ENCODE measurements around the gene CASZ1. TPM values are rescaled to one million over a fixed set of nuclear protein-coding genes. Genes with fewer than 3 reads are reported as not detected.

Gene CASZ1
- total RNA-seq, 2 experiments from 2014 or later = 1.7 to 2.0 TPM

GRCh38 chr1:10601342-10602070 lies 194.9 kb downstream of the CASZ1 start:
- no peaks in the 10 kb centered on the region for H3K9me3 Mint-ChIP-seq
- H3K36me3 Mint-ChIP-seq (ENCODE audit: low read depth) = peaks cover 12% of the 10 kb centered on the region
- intact Hi-C loops (cut with micrococcal nuclease) = no loop called here
- no peak for DNase-seq
- CTCF ChIA-PET = no interaction called here
- no peak overlapping the region for H3K27ac Mint-ChIP-seq
- H3K27me3 Mint-ChIP-seq (ENCODE audit: low read depth) = no peaks in the 10 kb centered on the region
- H3K4me3 Mint-ChIP-seq = no peak overlapping the region
- no peaks in the 10 kb centered on the region for H3K4me1 Mint-ChIP-seq (ENCODE audit: low read depth)

- peaks cover 12% of the 10 kb centered on the region for H3K36me3 Mint-ChIP-seq (ENCODE audit: low read depth)
- CTCF ChIA-PET = interaction anchor here (0.6 kb wide), 1 partner anchor 490 kb away, joined by 5 read pairs; no protein-coding TSS in a partner anchor
- intact Hi-C loops (cut with micrococcal nuclease) = no loop called here
Observed at GRCh38 chr1:10599194-10599861, 197.1 kb downstream of the CASZ1 start.

DNA sequence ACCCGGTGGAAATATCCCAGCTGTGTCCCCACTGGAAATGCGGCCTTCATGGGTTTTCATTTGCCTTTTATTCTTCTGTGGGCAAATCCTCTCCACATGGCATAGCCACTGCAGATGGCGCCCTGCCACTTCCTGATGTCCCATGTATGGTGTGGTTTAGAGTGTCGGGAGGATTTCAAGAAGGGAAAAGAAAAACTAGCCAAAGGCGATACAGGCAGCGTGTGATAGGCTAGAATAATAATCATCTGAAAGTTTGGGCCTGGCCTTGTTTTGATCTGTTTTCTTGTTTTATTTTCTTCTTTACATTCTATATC lies 198.1 kb downstream of the CASZ1 start:
- intact Hi-C loops (cut with micrococcal nuclease) = no loop called here
- H3K9me3 Mint-ChIP-seq = no peaks in the 10 kb centered on the region
- H3K27me3 Mint-ChIP-seq (ENCODE audit: low read depth) = no peaks in the 10 kb centered on the region
- no peak for DNase-seq
- H3K27ac Mint-ChIP-seq = no peak overlapping the region
- H3K4me1 Mint-ChIP-seq (ENCODE audit: low read depth) = no peaks in the 10 kb centered on the region
- H3K4me3 Mint-ChIP-seq = no peak overlapping the region
- CTCF ChIA-PET = interaction anchor here (0.6 kb wide), 1 partner anchor 489 kb away, joined by 5 read pairs; no protein-coding TSS in a partner anchor
- H3K36me3 Mint-ChIP-seq (ENCODE audit: low read depth) = peaks cover 11% of the 10 kb centered on the region

More at GRCh38 chr1:10599194-10599861, 197.1 kb downstream of the CASZ1 start:
- DNase-seq = no peak
- no peak overlapping the region for H3K4me3 Mint-ChIP-seq
- H3K4me1 Mint-ChIP-seq (ENCODE audit: low read depth) = no peaks in the 10 kb centered on the region
- no peaks in the 10 kb centered on the region for H3K9me3 Mint-ChIP-seq
- no peak overlapping the region for H3K27ac Mint-ChIP-seq
- no peaks in the 10 kb centered on the region for H3K27me3 Mint-ChIP-seq (ENCODE audit: low read depth)

DNA sequence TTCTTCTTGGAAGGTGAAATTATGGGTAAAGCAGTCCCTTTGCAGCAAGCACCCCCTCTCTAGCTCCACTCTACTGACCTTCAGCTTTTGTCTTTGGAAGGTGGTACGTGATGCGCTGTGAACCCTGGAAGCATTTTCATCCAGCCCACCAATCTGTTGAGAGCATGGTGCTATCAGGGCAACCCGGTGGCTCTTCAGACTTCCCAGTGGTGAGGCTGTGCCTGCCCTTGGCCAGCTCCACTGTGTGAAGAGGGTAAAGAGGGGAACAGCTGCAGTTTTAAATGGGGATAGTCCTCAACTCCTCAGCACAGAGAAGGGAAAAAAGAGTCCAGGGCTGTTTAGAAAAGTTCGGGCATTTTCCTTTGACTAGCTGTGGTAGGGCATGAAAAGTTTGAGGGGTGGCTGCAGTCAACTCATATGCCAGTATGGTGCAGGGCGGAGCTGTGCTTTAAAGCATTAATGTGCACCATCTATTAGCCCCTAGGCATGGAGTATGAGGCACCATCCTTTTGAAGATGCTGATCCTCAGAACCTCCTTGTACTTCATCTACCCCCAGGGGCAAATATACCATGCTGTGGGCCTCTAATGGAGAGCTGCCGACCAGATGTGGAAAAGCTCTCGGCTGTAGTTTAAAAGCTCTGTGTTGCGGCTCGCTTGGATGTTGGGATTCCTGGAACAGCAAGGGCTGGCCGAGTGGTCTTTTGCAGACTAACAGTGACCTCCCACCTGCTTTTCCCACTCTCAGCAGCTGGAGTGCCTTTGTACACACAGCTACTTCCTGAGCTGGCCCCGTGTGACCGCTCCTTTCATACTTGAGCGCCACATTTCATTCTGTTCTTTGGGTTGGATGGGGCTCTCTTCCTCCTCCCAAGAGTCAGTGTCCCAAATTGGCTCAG lies 198.7 kb downstream of the CASZ1 start:
- no peak for DNase-seq
- Mint-ChIP-seq H3K4me1 (ENCODE audit: low read depth) (no peaks in the 10 kb centered on the region), H3K4me3 (no peak overlapping the region), H3K27ac (no peak overlapping the region), H3K27me3 (ENCODE audit: low read depth) (no peaks in the 10 kb centered on the region), H3K36me3 (ENCODE audit: low read depth) (peaks cover 9% of the 10 kb centered on the region), H3K9me3 (no peaks in the 10 kb centered on the region)
- intact Hi-C loops (cut with micrococcal nuclease) = no loop called here
- CTCF ChIA-PET = interaction anchor here (0.9 kb wide), 1 partner anchor 10 kb away, joined by 4 read pairs; no protein-coding TSS in a partner anchor

DNA sequence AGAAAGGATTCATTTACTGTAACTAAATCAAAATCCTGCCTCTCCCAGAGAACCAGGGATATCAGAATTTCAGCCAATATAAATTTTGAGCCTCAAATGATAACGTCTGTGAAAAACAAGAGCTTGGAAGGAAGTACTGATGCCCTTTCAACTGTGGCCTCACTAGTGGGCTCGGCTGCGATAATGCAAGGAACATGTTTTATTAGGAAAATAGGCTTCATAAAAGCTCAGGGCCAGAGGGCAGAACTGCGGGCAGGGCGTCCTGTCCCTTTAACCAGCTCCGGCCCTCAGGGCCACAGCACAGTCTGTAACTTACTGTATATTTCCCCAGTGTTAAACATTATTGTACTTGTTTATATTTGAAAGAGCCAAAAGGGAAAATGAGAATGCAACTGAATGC lies 199.7 kb downstream of the CASZ1 start:
- peaks cover 8% of the 10 kb centered on the region for H3K36me3 Mint-ChIP-seq (ENCODE audit: low read depth)
- H3K27me3 Mint-ChIP-seq (ENCODE audit: low read depth) = no peaks in the 10 kb centered on the region
- H3K9me3 Mint-ChIP-seq = no peaks in the 10 kb centered on the region
- no peak overlapping the region for H3K4me3 Mint-ChIP-seq
- no peak for DNase-seq
- intact Hi-C loops (cut with micrococcal nuclease) = no loop called here
- no peak overlapping the region for H3K27ac Mint-ChIP-seq
- CTCF ChIA-PET = no interaction called here
- no peaks in the 10 kb centered on the region for H3K4me1 Mint-ChIP-seq (ENCODE audit: low read depth)

DNA sequence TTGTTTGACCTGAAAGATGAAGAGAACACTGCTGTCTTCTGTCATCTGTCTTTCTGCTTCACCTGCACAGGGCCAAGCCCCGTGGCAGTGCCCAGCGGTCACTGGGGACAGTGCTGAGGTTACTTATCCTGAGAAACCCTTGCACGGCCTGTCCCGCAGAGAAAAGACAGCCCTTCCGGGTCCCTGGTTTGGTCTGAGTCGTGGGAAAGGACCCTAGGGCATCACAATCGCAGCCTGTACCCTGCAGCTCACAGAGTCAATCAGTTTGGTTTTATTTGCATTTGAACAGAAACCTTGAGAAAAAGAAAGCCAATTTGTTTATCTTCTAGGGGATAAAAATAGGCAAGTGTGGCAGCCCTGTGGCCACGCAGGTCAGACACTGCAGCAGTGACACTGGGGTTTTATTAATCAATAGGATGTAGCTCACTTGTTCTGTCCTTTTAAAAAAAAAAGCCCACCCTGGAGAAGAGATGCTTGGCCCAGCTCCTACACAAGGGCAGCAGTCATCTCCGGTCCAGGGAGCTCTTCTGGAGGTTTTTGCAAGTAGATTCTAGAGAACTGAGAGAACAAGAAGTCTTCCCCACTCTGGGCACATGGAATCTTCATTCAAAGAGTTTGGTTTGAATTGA lies 201.7 kb downstream of the CASZ1 start:
- H3K27ac Mint-ChIP-seq = no peak overlapping the region
- no peaks in the 10 kb centered on the region for H3K9me3 Mint-ChIP-seq
- no peak for DNase-seq
- CTCF ChIA-PET = interaction anchor here (0.9 kb wide), 1 partner anchor 88 kb away, joined by 3 read pairs; no protein-coding TSS in a partner anchor
- no peaks in the 10 kb centered on the region for H3K4me1 Mint-ChIP-seq (ENCODE audit: low read depth)
- intact Hi-C loops (cut with micrococcal nuclease) = no loop called here
- H3K27me3 Mint-ChIP-seq (ENCODE audit: low read depth) = no peaks in the 10 kb centered on the region
- no peak overlapping the region for H3K4me3 Mint-ChIP-seq
- peaks cover 4% of the 10 kb centered on the region for H3K36me3 Mint-ChIP-seq (ENCODE audit: low read depth)

GRCh38 chr1:10593750-10594149 lies 202.7 kb downstream of the CASZ1 start:
- H3K9me3 Mint-ChIP-seq = no peaks in the 10 kb centered on the region
- CTCF ChIA-PET = no interaction called here
- intact Hi-C loops (cut with micrococcal nuclease) = no loop called here
- H3K27me3 Mint-ChIP-seq (ENCODE audit: low read depth) = no peaks in the 10 kb centered on the region
- H3K36me3 Mint-ChIP-seq (ENCODE audit: low read depth) = peaks cover 1% of the 10 kb centered on the region
- no peak overlapping the region for H3K27ac Mint-ChIP-seq
- no peak for DNase-seq
- H3K4me1 Mint-ChIP-seq (ENCODE audit: low read depth) = no peaks in the 10 kb centered on the region
- no peak overlapping the region for H3K4me3 Mint-ChIP-seq

DNA sequence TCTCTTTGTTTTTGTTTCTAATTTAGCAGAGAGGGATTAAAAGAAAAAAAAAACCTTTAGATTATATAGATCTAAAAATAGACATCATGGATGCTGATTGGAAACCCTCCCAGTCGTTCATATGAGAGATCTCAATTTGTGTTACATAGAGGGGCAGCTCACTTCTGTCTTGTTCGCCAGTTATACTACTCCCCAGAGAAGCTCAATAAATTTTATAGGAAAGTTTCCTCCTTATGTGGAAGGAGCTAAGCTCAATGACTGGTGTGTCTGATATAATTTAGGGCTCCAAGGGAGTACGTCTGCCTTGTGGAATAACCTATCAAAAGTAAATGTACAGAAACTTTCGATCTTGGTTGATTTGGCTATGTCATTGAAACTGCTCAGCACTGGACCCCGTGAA lies 204.1 kb downstream of the CASZ1 start:
- CTCF ChIA-PET = no interaction called here
- H3K4me3 Mint-ChIP-seq = no peak overlapping the region
- no peaks in the 10 kb centered on the region for H3K36me3 Mint-ChIP-seq (ENCODE audit: low read depth)
- H3K27ac Mint-ChIP-seq = no peak overlapping the region
- no peaks in the 10 kb centered on the region for H3K27me3 Mint-ChIP-seq (ENCODE audit: low read depth)
- no peaks in the 10 kb centered on the region for H3K4me1 Mint-ChIP-seq (ENCODE audit: low read depth)
- DNase-seq = no peak
- intact Hi-C loops (cut with micrococcal nuclease) = no loop called here
- H3K9me3 Mint-ChIP-seq = no peaks in the 10 kb centered on the region

DNA sequence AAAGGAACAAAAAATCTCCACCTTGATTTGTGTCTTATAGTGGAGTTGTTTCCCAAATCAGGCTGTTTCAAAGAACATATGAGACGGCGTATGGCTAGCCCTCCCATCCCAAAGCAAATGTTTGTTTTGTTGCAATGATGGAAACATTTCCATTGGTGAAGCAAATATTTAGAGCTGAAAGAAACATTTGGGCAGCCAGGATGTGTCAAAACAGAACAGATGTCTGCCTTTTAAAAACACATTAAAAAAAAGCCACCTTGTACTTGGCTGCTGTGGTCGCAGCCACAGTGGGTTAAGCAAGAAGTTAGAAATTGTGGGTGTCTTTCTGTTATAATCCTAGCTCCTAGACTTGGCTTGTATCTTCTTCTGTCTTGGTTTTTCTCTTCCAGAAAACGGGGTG lies 205.4 kb downstream of the CASZ1 start:
- H3K4me1 Mint-ChIP-seq (ENCODE audit: low read depth) = no peaks in the 10 kb centered on the region
- intact Hi-C loops (cut with micrococcal nuclease) = no loop called here
- H3K27ac Mint-ChIP-seq = no peak overlapping the region
- H3K27me3 Mint-ChIP-seq (ENCODE audit: low read depth) = no peaks in the 10 kb centered on the region
- no peaks in the 10 kb centered on the region for H3K9me3 Mint-ChIP-seq
- DNase-seq = no peak
- no peak overlapping the region for H3K4me3 Mint-ChIP-seq
- H3K36me3 Mint-ChIP-seq (ENCODE audit: low read depth) = no peaks in the 10 kb centered on the region
- CTCF ChIA-PET = interaction anchor here (0.6 kb wide), 1 partner anchor 353 kb away, joined by 7 read pairs; no protein-coding TSS in a partner anchor

- Mint-ChIP-seq H3K4me3 (no peak overlapping the region), H3K4me1 (ENCODE audit: low read depth) (no peaks in the 10 kb centered on the region), H3K9me3 (no peaks in the 10 kb centered on the region), H3K27me3 (ENCODE audit: low read depth) (no peaks in the 10 kb centered on the region), H3K36me3 (ENCODE audit: low read depth) (no peaks in the 10 kb centered on the region), H3K27ac (no peak overlapping the region)
- CTCF ChIA-PET = no interaction called here
- DNase-seq = no peak
- intact Hi-C loops (cut with micrococcal nuclease) = no loop called here
Observed at GRCh38 chr1:10589074-10589473, 207.4 kb downstream of the CASZ1 start.

DNA sequence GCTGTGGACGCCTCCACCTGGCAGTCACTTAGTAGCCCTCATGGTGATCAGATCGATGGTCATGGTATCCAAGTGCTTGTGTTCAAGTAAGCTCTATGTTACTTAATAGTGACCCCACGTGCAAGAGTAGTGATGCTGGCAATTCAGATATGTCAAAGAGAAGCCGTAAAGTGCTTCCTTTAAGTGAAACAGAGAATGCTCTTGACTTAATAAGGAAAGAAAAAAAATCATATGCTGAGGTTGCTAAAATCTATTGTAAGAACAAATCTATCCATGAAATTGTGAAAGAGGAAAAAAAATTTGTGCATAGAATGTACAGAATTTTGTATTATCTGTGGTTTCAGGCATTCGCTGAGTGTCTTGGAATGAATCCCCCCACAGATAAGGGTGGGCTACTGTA lies 207.8 kb downstream of the CASZ1 start:
- CTCF ChIA-PET = interaction anchor here (1.2 kb wide), 1 partner anchor 9 kb away, joined by 4 read pairs; no protein-coding TSS in a partner anchor
- no peaks in the 10 kb centered on the region for H3K9me3 Mint-ChIP-seq
- H3K4me3 Mint-ChIP-seq = no peak overlapping the region
- no peak overlapping the region for H3K27ac Mint-ChIP-seq
- no peak for DNase-seq
- intact Hi-C loops (cut with micrococcal nuclease) = no loop called here
- no peaks in the 10 kb centered on the region for H3K27me3 Mint-ChIP-seq (ENCODE audit: low read depth)
- H3K4me1 Mint-ChIP-seq (ENCODE audit: low read depth) = no peaks in the 10 kb centered on the region
- H3K36me3 Mint-ChIP-seq (ENCODE audit: low read depth) = no peaks in the 10 kb centered on the region
